SK-N-MC (cell line): ENCODE measurements around the gene GDF9.

Source experiments
- DNase-seq: peaks from one replicate; pipeline ENCODE4 v3.0.0-alpha.2; 2011; ENCODE audit warnings: low read depth, low spot score
- H3K27ac ChIP-seq: fragments of 200-600 bp; sonication (generic); 2 replicates; pipeline ENCODE4 v1.5.1; 2016; ENCODE audit warnings: mixed run types
- H3K36me3 ChIP-seq: fragments of 200-600 bp; sonication (generic); 2 replicates; pipeline ENCODE4 v1.6.1; 2017; ENCODE audit warnings: antibody characterized with exemption, low read length, mixed read lengths; ENCODE audit not compliant: insufficient read depth
- H3K4me3 ChIP-seq: fragments of 200-600 bp; sonication (generic); 2 replicates; pipeline ENCODE4 v1.5.1; 2016
- H3K9ac ChIP-seq: fragments of 200-600 bp; sonication (generic); 2 replicates; pipeline ENCODE4 v1.8.0; 2017; ENCODE audit warnings: mixed run types, mixed read lengths; ENCODE audit not compliant: insufficient read length
- H3K9me3 ChIP-seq: fragments of 200-600 bp; sonication (generic); 2 replicates; pipeline ENCODE4 v1.6.1; 2017; ENCODE audit warnings: low read depth, mild to moderate bottlenecking, antibody characterized with exemption, low read length, moderate library complexity, mixed read lengths
- EZH2 ChIP-seq: fragments of 200-600 bp; sonication (generic); IDR thresholded peaks from one replicate; pipeline ENCODE4 v1.6.1; 2017; ENCODE audit warnings: antibody characterized with exemption
- FOXP2 ChIP-seq: optimal IDR thresholded peaks from 2 replicates; pipeline ENCODE3; 2011; ENCODE audit warnings: mild to moderate bottlenecking, moderate library complexity; ENCODE audit not compliant: insufficient read depth; ENCODE audit errors: extremely low read length, control extremely low read depth
- POLR2AphosphoS5 ChIP-seq: IDR thresholded peaks from 2 replicates; pipeline ENCODE4 v1.6.1; 2012; ENCODE audit warnings: mild to moderate bottlenecking, low read depth, low read length, borderline replicate concordance

GDF9 gene

DNA sequence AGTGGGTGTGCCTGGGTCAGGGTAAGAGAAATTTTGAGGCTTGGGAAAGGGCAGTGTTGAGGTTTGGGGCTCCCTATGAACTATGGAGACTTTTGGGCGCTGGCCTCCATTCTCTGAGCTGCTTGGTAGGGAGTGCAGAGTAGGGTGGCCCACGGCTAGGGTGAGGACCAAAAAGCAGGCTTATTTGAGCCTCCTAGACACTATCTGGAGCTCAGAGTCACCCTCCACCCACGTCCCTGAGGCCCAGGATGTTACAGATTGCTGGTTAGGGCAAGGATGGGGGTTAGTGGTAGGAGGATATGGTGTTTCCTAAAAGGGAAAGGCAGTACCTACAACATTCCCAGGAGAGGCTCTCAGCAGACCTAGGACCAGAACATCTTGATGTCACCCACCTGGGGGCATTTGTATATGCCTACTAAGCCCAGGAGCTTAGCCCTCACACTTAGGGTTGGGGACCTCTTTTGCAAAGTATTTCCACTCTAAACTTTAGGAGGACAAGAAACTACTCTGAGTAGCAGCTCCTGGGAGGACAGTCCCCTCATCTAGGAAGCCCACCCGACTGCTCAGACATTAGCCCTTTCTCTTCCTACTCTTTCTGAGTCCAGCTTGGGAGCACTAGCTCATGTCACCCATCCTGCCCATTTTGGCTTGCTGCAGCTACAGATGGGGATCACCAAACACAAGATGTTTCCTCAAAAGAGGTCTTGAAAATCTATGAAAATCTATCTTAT lies 38.2 kb downstream of the GDF9 start:
- H3K9me3 ChIP-seq, result no peaks in the 10 kb centered on the region
- H3K27ac ChIP-seq, result no peak overlapping the region
- TF ChIP-seq POLR2AphosphoS5, result no peak
- no peak for TF ChIP-seq EZH2
- no peak for TF ChIP-seq FOXP2
- no peak overlapping the region for H3K9ac ChIP-seq
- H3K4me3 ChIP-seq, result no peak overlapping the region
- no peak for DNase-seq
- no peaks in the 10 kb centered on the region for H3K36me3 ChIP-seq

DNA sequence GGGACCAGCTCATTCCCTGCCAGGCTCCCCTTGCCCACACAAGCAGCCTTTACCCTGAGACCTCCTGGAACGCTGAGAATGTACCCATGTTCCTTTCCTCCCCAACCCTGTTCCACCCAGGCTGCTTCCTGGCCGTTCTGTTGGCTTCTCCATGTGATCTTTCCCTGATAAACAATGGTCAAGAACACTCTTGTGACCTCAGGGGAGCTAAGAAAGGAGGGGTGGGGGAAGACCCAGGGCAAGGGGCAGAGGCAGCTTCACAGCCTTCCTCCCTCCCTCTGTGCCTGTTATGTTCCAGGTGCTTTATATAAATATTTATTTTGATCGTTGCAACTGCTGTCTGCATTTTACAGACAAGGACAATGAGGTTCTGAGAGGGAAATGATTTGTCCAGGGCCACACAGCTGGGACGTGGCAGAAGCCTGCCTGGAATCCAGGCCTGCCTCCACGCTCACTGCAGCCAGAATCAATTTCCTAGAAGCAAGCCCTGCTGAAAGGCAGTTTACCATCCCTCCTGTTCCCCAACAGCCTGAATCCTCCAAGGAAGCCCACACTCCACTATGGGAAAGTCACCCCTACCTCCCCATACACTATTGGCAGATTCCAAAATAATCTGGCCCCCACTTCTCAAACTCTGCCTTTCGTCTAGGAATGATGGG lies 39.7 kb downstream of the GDF9 start:
- H3K9me3 ChIP-seq, result no peaks in the 10 kb centered on the region
- DNase-seq, result no peak
- H3K27ac ChIP-seq, result no peak overlapping the region
- no peak overlapping the region for H3K4me3 ChIP-seq
- H3K9ac ChIP-seq, result no peak overlapping the region
- TF ChIP-seq POLR2AphosphoS5 (no peak), FOXP2 (no peak), EZH2 (no peak)
- no peaks in the 10 kb centered on the region for H3K36me3 ChIP-seq

DNA sequence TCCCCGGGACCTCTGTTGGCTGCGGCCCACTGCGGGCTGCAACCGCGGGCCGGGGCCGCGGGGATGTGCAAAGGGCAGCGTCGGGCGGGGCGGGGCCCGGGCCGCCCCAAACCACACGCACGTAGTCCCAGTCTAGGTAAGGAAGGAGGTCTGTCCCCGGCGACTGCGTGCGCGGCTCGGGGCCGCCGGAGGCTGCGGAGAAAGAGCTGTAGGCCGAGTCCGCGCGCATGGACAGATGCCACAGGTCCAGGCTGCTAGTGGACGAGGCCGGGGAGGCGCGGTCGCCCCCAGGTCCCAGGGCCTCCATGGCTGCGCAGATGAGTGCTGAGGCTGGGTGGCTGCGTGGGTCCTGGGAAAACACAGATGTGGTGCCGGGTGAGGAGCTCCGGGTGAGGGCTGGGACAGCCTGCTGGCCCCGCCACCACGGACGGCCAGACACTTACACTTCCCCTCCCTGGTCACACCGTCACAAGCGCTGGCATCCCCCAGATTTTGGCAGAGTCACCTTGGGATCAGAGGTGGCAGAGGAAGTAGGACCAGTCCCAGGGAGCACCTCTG lies 40.4 kb downstream of the GDF9 start:
- no peak for TF ChIP-seq POLR2AphosphoS5
- TF ChIP-seq FOXP2, result no peak
- no peak for TF ChIP-seq EZH2
- no peak overlapping the region for H3K4me3 ChIP-seq
- H3K27ac ChIP-seq, result no peak overlapping the region

DNA sequence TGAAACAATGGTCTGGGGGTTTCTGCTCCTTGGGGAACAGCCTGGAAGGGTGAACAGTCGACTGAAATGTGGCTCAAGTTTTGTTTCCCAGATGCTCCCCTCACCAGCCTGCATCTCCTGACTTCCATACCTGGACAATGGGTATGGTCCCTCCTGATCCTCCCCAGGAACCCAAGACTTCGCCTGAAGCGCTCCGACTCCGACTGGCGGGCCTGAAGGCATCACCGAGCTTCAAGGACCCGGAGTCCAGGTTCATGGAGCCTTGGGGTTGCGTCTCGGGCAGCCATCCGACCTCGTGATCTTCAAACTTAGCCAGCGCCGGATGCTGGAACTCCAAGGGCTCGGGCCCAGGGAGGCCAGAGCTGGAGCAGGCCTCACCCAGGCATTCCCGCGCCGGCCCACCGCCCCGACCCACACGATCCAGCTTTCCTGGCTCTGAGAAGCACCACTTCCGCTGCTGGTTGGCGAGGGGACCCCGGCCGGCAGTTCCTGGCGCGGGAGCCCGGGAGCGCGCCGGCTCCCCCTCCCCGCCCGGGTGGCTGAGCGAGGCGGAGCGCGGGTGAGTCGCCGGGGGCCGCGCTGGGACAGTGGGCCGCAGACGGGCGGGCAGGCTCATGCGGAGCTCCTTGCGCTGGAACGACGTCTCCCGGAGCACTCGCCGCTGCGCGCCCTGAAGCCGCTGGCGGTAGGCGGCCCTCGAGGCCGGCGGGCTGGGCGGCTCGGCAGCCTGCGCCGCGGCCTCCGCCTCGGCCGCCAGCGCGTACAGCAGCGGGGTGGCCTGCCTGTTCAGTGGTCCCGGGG lies 41.0 kb downstream of the GDF9 start:
- DNase-seq, result no peak
- H3K36me3 ChIP-seq, result no peaks in the 10 kb centered on the region
- no peak overlapping the region for H3K27ac ChIP-seq
- H3K9ac ChIP-seq, result no peak overlapping the region
- no peaks in the 10 kb centered on the region for H3K9me3 ChIP-seq
- TF ChIP-seq EZH2 (no peak), POLR2AphosphoS5 (no peak), FOXP2 (no peak)
- no peak overlapping the region for H3K4me3 ChIP-seq

More for the DNA sequence above, 40.4 kb downstream of the GDF9 start:
- H3K9ac ChIP-seq, result no peak overlapping the region
- DNase-seq, result no peak
- H3K36me3 ChIP-seq, result no peaks in the 10 kb centered on the region
- H3K9me3 ChIP-seq, result no peaks in the 10 kb centered on the region

DNA sequence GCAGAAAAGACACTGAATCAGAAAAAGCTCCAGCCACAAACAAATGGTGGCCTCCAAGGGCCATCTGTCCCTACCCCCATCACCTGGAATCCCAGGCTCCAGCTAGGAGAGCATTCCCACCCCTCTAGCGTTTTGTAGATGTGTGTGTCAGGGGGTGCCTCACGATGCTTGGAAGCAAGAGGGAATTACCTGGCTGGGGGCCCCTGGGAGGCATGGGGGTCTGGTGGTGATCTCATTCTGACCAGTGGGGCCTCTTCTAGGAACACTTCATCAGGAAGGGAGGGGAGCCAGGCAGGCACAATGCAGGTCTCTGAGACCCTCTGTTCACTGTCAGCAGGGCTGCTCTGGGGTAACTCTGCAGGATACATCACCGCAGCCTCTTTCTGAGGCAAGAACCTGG lies 41.8 kb downstream of the GDF9 start:
- no peak for TF ChIP-seq POLR2AphosphoS5
- no peak for TF ChIP-seq EZH2
- TF ChIP-seq FOXP2, result no peak
- Histone ChIP-seq H3K27ac (no peak overlapping the region), H3K36me3 (no peaks in the 10 kb centered on the region), H3K9me3 (no peaks in the 10 kb centered on the region), H3K9ac (no peak overlapping the region), H3K4me3 (no peak overlapping the region)
- no peak for DNase-seq

DNA sequence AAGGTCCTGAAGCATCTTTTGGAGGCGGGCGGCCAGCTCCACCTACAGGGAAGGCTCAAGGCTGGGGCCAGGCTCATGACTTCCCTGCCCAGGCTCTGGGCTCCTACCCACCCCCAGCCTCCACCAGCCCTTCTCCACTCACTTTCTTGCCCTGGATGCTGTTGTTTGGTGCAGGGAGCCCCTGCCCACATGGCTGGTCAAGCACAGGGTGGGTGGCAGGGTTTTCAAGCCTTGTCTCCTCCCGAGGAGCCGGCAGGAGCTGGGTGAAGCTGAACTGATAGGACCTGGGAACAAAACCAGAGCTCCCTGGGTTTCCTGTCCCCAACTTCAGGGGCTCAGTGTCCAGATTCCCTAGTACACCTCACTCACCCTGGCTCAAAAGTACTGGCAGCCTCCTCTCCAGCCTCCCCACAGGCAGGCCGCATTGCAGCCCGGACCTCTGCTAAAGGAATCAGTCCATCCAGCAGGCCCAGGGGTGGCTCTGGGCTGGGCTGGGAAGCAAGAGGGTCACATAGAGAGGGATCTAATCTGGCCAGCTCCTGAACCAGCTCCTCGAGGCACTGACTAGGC lies 42.7 kb downstream of the GDF9 start:
- no peak overlapping the region for H3K9ac ChIP-seq
- H3K36me3 ChIP-seq, result no peaks in the 10 kb centered on the region
- DNase-seq, result no peak
- no peak for TF ChIP-seq FOXP2
- no peak for TF ChIP-seq POLR2AphosphoS5
- TF ChIP-seq EZH2, result no peak
- H3K27ac ChIP-seq, result no peak overlapping the region
- no peak overlapping the region for H3K4me3 ChIP-seq
- H3K9me3 ChIP-seq, result no peaks in the 10 kb centered on the region

DNA sequence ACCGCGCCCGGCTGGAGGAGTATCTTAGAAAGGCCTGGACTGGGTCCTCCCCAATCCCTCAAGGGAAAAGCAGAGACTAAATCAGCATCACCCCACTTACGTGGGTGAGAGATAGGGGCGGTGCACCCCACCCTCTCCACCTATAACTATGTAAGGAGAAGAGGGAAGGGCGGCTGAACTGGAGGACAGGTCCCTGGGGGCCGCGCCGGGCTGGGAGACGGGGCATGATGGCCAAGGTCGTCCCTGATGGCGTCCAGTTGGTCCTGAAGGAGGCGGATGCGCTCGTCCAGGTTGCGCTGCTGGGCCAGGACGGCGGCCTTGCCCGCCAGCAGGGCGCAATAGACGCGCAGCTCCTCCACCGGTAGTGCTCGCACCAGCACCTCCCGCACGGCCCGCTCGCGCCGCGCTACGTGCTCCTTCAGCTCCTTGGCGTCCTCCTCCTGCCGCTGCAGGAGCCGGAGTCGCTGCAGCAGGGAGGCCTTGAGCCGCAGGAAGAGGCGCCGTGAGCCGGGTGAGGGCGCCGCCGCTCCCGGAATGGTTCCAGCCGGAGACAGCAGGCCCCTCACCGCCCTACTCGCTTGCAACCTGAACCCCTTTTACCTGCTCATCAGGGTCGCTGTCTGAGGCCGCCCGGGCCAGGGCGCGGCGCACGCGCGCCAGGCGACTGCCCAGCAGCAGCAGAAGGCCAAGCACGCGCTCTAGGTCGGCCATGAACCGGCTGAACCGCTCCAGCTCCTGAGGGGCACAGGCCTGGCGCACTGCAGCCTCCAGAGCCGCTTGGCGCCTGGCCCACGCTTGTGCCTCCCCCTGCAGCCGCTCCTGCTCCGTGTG lies 43.4 kb downstream of the GDF9 start:
- no peak overlapping the region for H3K9ac ChIP-seq

More for the DNA sequence above, 43.4 kb downstream of the GDF9 start:
- H3K4me3 ChIP-seq, result no peak overlapping the region
- TF ChIP-seq FOXP2 (no peak), POLR2AphosphoS5 (no peak), EZH2 (no peak)
- no peak overlapping the region for H3K27ac ChIP-seq
- no peak for DNase-seq
- no peaks in the 10 kb centered on the region for H3K36me3 ChIP-seq
- H3K9me3 ChIP-seq, result no peaks in the 10 kb centered on the region
